Body of pancreas (tissue), 4 donors: ENCODE results near the gene SLC6A3. TPM values are rescaled to one million over a fixed set of nuclear protein-coding genes. Genes with fewer than 3 reads are reported as not detected.

Source experiments
- ATAC-seq: fragments of 150-250 bp; one replicate; pipeline ENCODE4 v1.9.1; 2016
- DNase-seq, 4 donors: peaks; one replicate each; pipeline ENCODE4 v3.0.0-alpha.2; 2019
- H3K27ac ChIP-seq, 4 donors: fragments of 200-600 bp; sonication (generic); 1 replicate in 3 of 4; 2 replicates in 1 of 4; pipeline versions ENCODE4 v1.5.1 to v1.6.1; 2016 to 2019; ENCODE audit warnings: mild to moderate bottlenecking in 1 of 4, mixed read lengths in 1 of 4, moderate library complexity in 1 of 4
- H3K27me3 ChIP-seq, 2 donors: fragments of 200-600 bp; sonication (generic); one replicate each; pipeline ENCODE4 v1.6.0; 2016; ENCODE audit warnings: mild to moderate bottlenecking in 1 of 2
- H3K36me3 ChIP-seq, 2 donors: fragments of 200-600 bp; sonication (generic); replicated peaks in 1 of 2; 2 replicates each; pipeline ENCODE4 v1.5.1; 2016; ENCODE audit warnings: low read depth in 2 of 2; ENCODE audit not compliant: insufficient read depth in 1 of 2
- H3K4me1 ChIP-seq: fragments of 200-600 bp; sonication (generic); one replicate; pipeline ENCODE4 v1.6.0; 2016
- H3K4me3 ChIP-seq, 2 donors: fragments of 200-600 bp; sonication (generic); 1 replicate in 1 of 2; 2 replicates in 1 of 2; pipeline ENCODE4 v1.5.1; 2016 to 2019
- H3K9me3 ChIP-seq, 3 donors: fragments of 200-600 bp; sonication (generic); 1 replicate in 2 of 3; 2 replicates in 1 of 3; pipeline ENCODE4 v1.5.1; 2016
- CTCF ChIP-seq, 7 experiments: fragments of 450-650 bp in 4 of 7; fragments of 200-600 bp in 3 of 7; sonication (generic) in 3 of 7; IDR thresholded peaks; one replicate each; pipeline ENCODE4 v1.5.1; 2016 to 2019; ENCODE audit warnings: antibody characterized with exemption in 7 of 7
- POLR2A ChIP-seq, 3 donors: fragments of 450-650 bp; IDR thresholded peaks; one replicate each; pipeline ENCODE4 v1.6.1; 2016; ENCODE audit warnings: antibody characterized with exemption in 3 of 3, mild to moderate bottlenecking in 2 of 3
- WGBS, 2 donors: methylation state at CpG; one replicate each; pipeline ENCODE4 v1.1.5; 2017; 5-methylcytosine and 5-hydroxymethylcytosine counted together
- intact Hi-C: fragments of 100-400 bp; cut with DNase I; formaldehyde crosslinking; loops from one replicate; pipeline ENCODE4 v1.15.1; 2023
- total RNA-seq, 2 donors: library from RNA; depleted of rRNA; stranded (reverse); fragments of >200 nt; gene quantifications; one replicate each; pipeline ENCODE4 v1.1.0, GENCODE V29; 2016

Gene SLC6A3
- total RNA-seq, 2 donors from 2014 or later, result not detected

- Histone ChIP-seq H3K9me3 (no peaks in the 10 kb centered on the region), H3K27ac (no peak overlapping the region), H3K4me1 (no peaks in the 10 kb centered on the region), H3K36me3 (peaks cover 0 to 3% of the 10 kb centered on the region in 2 donors), H3K27me3 (no peaks in the 10 kb centered on the region), H3K4me3 (no peak overlapping the region)
- TF ChIP-seq CTCF (IDR thresholded peaks at IDR 0.05) (no peak), POLR2A (IDR thresholded peaks at IDR 0.05) (no peak)
- intact Hi-C loops, result no loop called here
- ATAC-seq (no peak), DNase-seq (no peak)
- 87% methylated on average over 15 of the region's 15 CpGs; no CpG with 5 or more reads in 1 of the 2 donors for WGBS, 2 donors
Observed at GRCh38 chr5:1485579-1486118, 40.4 kb upstream of the SLC6A3 start.

- 89 to 96% methylated on average over 9 to 20 of the region's 20 CpGs for WGBS, 2 donors
- Histone ChIP-seq H3K27me3 (no peaks in the 10 kb centered on the region), H3K4me3 (no peak overlapping the region), H3K36me3 (peaks cover 0 to 3% of the 10 kb centered on the region in 2 donors), H3K4me1 (no peaks in the 10 kb centered on the region), H3K27ac (no peak overlapping the region), H3K9me3 (no peaks in the 10 kb centered on the region)
- no peak for TF ChIP-seq POLR2A (IDR thresholded peaks at IDR 0.05)
- TF ChIP-seq CTCF (IDR thresholded peaks at IDR 0.05), result no peak
- intact Hi-C loops, result no loop called here
- ATAC-seq (no peak), DNase-seq (no peak)
Observed at GRCh38 chr5:1484730-1485578, 39.7 kb upstream of the SLC6A3 start.

DNA sequence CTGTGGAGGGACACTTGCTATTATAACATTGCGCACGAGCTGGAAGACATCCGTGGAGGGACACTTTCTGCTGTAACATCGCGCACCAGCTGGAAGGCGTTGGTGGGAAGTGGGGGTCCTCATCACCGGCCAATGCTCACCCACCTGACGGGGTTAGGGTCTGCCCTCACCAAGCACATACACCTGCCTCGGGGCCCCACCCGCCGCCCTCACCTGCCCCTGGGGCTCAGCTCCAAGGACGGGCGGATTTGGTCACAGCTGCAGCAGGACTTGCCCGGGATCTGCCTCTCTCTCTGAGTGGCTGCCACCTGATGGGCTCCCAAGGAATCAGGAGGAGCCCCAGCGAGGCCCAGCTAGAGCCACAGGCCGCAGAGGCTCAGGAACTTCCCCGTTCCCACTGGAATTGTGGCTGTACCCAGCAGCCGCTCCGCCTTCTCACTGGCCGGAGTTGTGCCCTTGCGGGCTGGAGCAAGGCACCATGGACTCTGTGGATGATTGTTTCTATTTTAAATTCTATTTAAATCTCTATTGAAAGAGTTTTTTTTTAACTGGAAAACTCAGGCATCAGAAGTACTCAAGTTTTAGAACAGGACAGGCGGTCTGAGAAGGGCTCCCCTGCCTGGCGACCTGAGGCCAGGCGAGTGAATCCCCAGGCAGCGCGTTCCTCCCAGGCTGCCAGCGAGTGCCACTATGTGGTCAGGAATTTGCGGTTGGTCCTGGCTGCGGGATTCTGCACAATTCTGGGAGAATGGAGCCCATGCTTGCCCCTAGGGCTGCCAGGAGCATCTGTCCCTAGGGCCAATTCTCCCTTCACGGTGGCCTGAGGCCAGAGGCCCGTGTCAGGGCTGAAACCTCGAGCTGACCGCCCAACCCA lies 38.9 kb upstream of the SLC6A3 start:
- 90 to 94% methylated on average over 25 to 33 of the region's 33 CpGs for WGBS, 2 donors
- no peak overlapping the region for H3K4me3 ChIP-seq
- intact Hi-C loops, result no loop called here
- H3K36me3 ChIP-seq, result peaks cover 0 to 3% of the 10 kb centered on the region in 2 donors
- no peak overlapping the region for H3K27ac ChIP-seq
- no peaks in the 10 kb centered on the region for H3K4me1 ChIP-seq
- ATAC-seq (no peak), DNase-seq (no peak)
- TF ChIP-seq CTCF (IDR thresholded peaks at IDR 0.05) (no peak), POLR2A (IDR thresholded peaks at IDR 0.05) (no peak)
- no peaks in the 10 kb centered on the region for H3K9me3 ChIP-seq
- H3K27me3 ChIP-seq, result no peaks in the 10 kb centered on the region

DNA sequence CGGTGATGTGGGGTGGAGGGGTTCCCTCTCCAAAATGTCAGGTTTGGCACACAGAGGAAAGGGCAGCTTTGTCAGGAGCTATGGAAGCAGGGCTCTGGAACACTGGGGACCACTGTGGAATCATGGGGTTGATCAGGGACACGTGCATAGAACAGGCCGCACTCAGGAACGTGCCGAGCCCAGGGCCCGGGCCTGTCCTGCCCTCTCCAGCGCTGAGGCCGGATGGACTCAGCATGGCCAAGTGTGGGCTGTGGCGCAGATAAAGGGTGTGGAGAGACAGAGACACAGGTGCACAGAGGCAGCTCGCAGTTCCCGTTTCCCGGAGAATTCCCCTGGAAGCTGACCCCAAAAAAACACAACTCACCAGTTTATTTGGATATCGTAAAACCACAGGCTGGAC lies 37.8 kb upstream of the SLC6A3 start:
- Histone ChIP-seq H3K36me3 (peaks cover 0 to 3% of the 10 kb centered on the region in 2 donors), H3K27me3 (no peaks in the 10 kb centered on the region), H3K4me1 (no peaks in the 10 kb centered on the region), H3K27ac (no peak overlapping the region), H3K4me3 (no peak overlapping the region), H3K9me3 (no peaks in the 10 kb centered on the region)
- DNase-seq, result no peak
- intact Hi-C loops, result no loop called here
- TF ChIP-seq CTCF (IDR thresholded peaks at IDR 0.05) (no peak), POLR2A (IDR thresholded peaks at IDR 0.05) (no peak)
- no peak for ATAC-seq
- 95 to 96% methylated on average over 9 to 13 of the region's 13 CpGs for WGBS, 2 donors
